GM12864 (cell line): Measurements from ENCODE around the gene MYO1H.

ENCODE experiments used
- DNase-seq: peaks from one replicate; pipeline ENCODE4 v3.0.0-alpha.2; 2011; ENCODE audit warnings: low read depth
- H3K4me3 ChIP-seq: 2 replicates; pipeline ENCODE4 v1.5.1; 2011; ENCODE audit warnings: mild to moderate bottlenecking, low read depth, low read length, control low read depth
- CTCF ChIP-seq: IDR thresholded peaks from 2 replicates; pipeline ENCODE4 v1.5.1; 2011; ENCODE audit warnings: low read depth, mild to moderate bottlenecking, moderate library complexity, low read length, control low read depth, inconsistent platforms; ENCODE audit errors: missing control alignments

The MYO1H gene

GRCh38 chr12:109359131-109359690 is 11.5 kb downstream of the MYO1H start:
- no peak overlapping the region for H3K4me3 ChIP-seq
- DNase-seq: no peak
- TF ChIP-seq CTCF: no peak

DNA sequence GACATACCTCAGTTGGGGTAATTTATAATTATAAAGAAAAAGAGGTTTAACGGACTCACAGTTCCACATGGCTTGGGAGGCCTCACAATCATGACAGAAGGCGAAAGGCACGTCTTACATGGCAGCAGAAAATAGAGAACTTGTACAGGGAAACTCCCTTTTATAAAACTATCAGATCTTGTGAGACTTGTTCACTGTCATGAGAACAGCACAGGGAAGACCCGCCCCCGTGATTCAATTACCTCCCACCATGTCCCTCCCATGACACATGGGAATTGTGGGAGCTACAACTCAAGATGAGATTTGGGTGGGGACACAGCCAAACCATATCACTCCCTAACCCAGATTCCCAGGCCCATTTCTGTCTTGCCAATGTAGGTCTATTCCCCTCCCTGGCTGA is 22.1 kb downstream of the MYO1H start:
- TF ChIP-seq CTCF: no peak
- DNase-seq: no peak
- H3K4me3 ChIP-seq: no peak overlapping the region

DNA sequence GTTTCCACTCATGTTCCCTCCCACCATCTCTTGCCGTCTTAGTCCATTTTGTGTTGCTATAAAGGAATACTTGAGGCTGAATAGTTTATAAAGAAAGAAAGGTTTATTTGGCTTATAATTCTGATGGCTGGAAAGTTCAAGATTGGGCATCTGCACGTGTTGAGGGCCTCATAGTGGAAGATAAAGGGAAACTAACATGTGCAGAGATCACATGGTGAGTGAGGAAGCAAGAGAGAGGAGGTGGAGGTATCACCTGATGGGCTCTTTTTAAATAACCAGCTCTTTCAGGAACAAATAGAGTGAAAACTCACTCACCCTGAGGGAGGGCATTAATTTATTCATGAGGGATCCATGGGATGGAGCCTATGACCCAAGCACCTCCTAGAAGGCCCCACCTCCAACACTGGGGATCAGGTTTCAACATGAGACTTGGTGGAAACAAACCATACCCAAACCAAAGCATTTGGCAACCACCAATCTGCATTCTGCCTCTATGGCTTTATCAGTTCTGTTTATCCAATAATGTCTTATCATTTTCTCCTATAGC is 29.5 kb downstream of the MYO1H start:
- no peak for DNase-seq
- no peak for TF ChIP-seq CTCF
- H3K4me3 ChIP-seq: no peak overlapping the region

DNA sequence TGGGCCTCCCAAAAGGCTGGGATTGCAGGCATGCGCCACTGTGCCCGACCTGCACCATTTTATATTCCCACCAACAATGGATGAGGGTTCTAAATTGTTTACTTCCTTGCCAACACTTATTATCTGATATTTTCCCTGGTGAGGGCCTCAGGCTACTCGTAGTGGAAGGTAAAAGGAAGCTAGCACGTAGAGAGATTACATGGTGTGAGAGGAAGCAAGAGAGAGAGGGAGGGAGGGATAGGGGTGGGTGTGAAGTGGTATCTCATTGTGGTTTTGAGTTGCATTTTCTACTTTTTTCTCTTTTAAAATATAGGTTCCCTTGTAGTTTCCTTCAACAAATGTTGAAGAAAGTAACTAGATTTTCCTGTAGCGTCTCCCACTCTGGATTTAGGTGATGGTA is 30.9 kb downstream of the MYO1H start:
- no peak for DNase-seq
- H3K4me3 ChIP-seq: no peak overlapping the region
- TF ChIP-seq CTCF: no peak

DNA sequence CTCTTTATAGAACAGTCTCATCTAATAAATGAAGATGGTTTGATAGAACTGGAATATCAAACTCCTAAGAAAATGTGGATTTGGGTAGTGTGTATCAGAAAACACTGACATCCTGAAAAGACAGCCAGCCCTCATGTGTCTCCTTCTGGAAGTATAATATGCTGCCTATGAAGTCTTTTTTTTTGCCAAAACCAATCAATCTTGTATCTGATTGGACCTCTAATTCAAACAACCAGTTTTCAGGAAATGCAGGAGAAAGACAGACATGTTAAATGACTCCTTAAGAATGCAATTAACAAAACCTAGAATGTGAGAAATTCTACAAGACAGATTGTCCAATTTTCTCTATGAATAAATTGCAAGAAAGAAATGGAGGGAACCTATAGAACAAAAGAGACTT is 34.3 kb downstream of the MYO1H start:
- TF ChIP-seq CTCF: no peak
- no peak overlapping the region for H3K4me3 ChIP-seq
- DNase-seq: no peak

GRCh38 chr12:109383240-109383639 is 35.5 kb downstream of the MYO1H start:
- no peak overlapping the region for H3K4me3 ChIP-seq
- DNase-seq: no peak
- TF ChIP-seq CTCF: no peak
